Measurements from ENCODE around the gene ZNF497.

The ZNF497 gene

DNA sequence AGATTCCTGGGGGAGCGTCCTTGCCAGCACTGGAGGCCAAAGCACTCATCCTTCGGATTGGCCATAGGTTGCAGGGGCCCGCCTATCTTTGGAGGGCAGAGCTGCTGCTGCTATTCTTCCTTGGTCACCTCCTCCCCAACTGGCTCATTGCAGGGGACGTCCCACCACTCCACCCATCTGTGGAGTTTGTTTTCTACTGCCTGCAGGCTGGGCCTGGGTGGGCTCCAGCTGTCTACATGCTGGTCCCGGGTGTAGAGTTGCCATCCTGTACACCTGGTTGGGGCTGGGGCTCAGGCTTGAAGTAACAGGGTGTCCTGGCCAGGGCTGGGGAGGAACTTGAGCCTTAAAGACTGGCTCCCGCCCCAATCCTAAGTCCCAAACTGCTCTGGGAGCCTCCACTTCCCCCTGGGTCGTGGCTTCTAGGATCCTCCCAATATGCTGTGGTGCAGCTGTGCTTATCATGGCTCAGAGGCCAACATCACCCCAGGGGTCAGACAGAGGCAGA is 35.0 kb upstream of the ZNF497 start:
- Histone ChIP-seq H2AFZ (ENCODE audit: low read depth, low read length, severe bottlenecking) (no peak overlapping the region), H3K9ac (ENCODE audit: low read length) (no peak overlapping the region), H3K9me2 (replicated peaks; ENCODE audit: insufficient read depth, low read length) (no peaks in the 10 kb centered on the region), H4K20me1 (ENCODE audit: low read depth, low read length) (peaks cover 10% of the 10 kb centered on the region; the same call in 1 of the 2 replicates), H3F3A (ENCODE audit: insufficient read depth) (peaks cover 5% of the 10 kb centered on the region; the same call in 1 of the 2 replicates), H3K79me2 (ENCODE audit: insufficient read depth, low read length) (no peaks in the 10 kb centered on the region), H3K36me3 (ENCODE audit: low read length) (0 out of 2 replicates have a peak, but pooled peaks cover 5% of the 10 kb centered on the region), H3K4me2 (ENCODE audit: low read depth, low read length, poor library complexity, severe bottlenecking) (no peak overlapping the region), H3K27ac (ENCODE audit: low read depth, low read length) (no peak overlapping the region), H3K9me3 (ENCODE audit: insufficient read depth, low read length) (no peaks in the 10 kb centered on the region), H3K4me3 (ENCODE audit: insufficient read depth, low read length, poor library complexity, severe bottlenecking) (no peak overlapping the region), H3K27me3 (ENCODE audit: low read length) (no peaks in the 10 kb centered on the region)
- TF ChIP-seq, protein P1, sequence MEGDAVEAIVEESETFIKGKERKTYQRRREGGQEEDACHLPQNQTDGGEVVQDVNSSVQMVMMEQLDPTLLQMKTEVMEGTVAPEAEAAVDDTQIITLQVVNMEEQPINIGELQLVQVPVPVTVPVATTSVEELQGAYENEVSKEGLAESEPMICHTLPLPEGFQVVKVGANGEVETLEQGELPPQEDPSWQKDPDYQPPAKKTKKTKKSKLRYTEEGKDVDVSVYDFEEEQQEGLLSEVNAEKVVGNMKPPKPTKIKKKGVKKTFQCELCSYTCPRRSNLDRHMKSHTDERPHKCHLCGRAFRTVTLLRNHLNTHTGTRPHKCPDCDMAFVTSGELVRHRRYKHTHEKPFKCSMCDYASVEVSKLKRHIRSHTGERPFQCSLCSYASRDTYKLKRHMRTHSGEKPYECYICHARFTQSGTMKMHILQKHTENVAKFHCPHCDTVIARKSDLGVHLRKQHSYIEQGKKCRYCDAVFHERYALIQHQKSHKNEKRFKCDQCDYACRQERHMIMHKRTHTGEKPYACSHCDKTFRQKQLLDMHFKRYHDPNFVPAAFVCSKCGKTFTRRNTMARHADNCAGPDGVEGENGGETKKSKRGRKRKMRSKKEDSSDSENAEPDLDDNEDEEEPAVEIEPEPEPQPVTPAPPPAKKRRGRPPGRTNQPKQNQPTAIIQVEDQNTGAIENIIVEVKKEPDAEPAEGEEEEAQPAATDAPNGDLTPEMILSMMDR (IDR thresholded peaks at IDR 0.05; ENCODE audit: insufficient read depth, low read length, poor library complexity, severe bottlenecking) = no peak
- no peak for TF ChIP-seq EZH2phosphoT487 (conservative IDR thresholded peaks at IDR 0.05; ENCODE audit: low read length)

DNA sequence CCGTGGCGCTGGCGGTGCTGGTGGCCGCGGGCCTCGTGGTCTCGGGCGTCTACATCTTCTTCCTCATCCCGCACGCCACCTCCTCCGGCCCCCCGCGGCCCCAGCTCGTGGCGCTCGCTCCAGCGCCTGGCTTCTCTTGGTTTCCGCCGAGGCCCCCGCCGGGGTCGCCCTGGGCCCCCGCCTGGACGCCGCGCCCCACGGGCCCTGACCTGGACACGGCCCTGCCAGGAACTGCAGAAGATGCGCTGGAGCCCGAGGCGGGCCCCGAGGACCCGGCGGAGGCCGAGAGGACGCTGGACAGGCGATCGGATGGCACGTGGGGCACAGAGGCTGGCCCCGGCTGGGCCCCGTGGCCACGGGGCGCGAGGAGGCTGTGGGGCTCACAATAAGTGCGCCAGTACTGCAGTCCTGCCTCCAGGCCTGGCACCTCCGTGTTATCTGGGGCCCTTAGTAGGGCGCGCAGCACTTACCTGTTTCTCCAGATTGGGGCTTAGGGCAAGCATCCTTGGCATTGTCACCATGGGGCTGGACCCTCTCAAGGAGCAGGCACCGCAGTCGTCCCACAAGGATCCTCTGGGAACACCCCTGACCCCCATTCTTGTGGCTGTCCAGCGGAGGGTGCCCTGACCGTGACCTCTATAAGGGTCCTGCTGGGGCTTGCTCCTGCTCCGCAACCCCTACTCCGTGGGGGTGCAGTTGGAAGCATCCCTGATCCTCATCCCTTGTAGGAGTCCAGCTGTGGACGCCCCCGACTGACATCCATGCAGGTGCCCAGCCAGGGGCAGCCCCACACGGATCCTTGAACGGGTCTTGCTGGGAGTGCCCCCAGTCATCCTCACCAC is 34.4 kb upstream of the ZNF497 start:
- Histone ChIP-seq H3K36me3 (ENCODE audit: low read length) (0 out of 2 replicates have a peak, but pooled peaks cover 6% of the 10 kb centered on the region), H2AFZ (ENCODE audit: low read depth, low read length, severe bottlenecking) (no peak overlapping the region), H3F3A (ENCODE audit: insufficient read depth) (peaks cover 5% of the 10 kb centered on the region; the same call in 1 of the 2 replicates), H3K4me3 (ENCODE audit: insufficient read depth, low read length, poor library complexity, severe bottlenecking) (no peak overlapping the region), H3K79me2 (ENCODE audit: insufficient read depth, low read length) (no peaks in the 10 kb centered on the region; the same call in 1 of the 2 replicates), H3K9me3 (ENCODE audit: insufficient read depth, low read length) (no peaks in the 10 kb centered on the region), H3K9me2 (replicated peaks; ENCODE audit: insufficient read depth, low read length) (no peaks in the 10 kb centered on the region), H3K27ac (ENCODE audit: low read depth, low read length) (no peak overlapping the region), H3K9ac (ENCODE audit: low read length) (no peak overlapping the region), H3K4me2 (ENCODE audit: low read depth, low read length, poor library complexity, severe bottlenecking) (no peak overlapping the region), H4K20me1 (ENCODE audit: low read depth, low read length) (peaks cover 13% of the 10 kb centered on the region; the same call in 1 of the 2 replicates), H3K27me3 (ENCODE audit: low read length) (no peaks in the 10 kb centered on the region)
- no peak for TF ChIP-seq EZH2phosphoT487 (conservative IDR thresholded peaks at IDR 0.05; ENCODE audit: low read length)
- TF ChIP-seq, protein P1 (IDR thresholded peaks at IDR 0.05; ENCODE audit: insufficient read depth, low read length, poor library complexity, severe bottlenecking) = no peak

DNA sequence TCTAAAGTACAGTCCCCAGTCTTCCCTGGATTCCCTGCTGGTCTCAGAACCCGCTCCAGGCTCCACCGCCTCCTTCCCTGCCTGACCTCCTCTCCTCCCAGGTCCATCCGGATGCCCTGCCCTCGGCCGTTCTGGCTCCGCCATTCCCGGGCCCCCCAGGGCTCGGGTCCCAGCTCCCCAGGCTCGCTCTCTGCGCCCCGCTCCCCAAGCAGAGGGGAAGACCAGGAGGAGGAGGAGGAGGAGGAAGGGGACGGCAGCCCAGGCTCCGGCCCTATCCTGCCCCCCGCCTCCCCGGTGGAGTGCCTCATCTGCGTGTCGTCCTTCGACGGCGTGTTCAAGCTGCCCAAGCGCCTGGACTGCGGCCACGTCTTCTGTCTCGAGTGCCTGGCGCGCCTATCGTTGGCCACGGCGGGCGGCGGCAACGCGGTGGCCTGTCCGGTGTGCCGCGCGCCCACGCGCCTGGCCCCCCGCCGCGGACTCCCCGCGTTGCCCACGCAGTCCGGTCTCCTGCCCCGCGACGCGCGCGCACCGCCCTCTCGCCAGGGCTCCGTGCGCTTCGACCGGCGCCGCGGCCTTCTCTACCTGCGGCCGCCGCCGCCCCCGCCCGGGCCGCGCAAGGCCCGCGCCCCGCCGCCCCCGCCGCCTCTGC is 33.6 kb upstream of the ZNF497 start:
- Histone ChIP-seq H3K9ac (ENCODE audit: low read length) (no peak overlapping the region), H3K4me3 (ENCODE audit: insufficient read depth, low read length, poor library complexity, severe bottlenecking) (no peak overlapping the region), H3K27ac (ENCODE audit: low read depth, low read length) (no peak overlapping the region), H3K36me3 (ENCODE audit: low read length) (0 out of 2 replicates have a peak, but pooled peaks cover 6% of the 10 kb centered on the region), H3K27me3 (ENCODE audit: low read length) (no peaks in the 10 kb centered on the region), H4K20me1 (ENCODE audit: low read depth, low read length) (peaks cover 13% of the 10 kb centered on the region; the same call in 1 of the 2 replicates), H3K9me3 (ENCODE audit: insufficient read depth, low read length) (no peaks in the 10 kb centered on the region), H2AFZ (ENCODE audit: low read depth, low read length, severe bottlenecking) (no peak overlapping the region), H3K9me2 (replicated peaks; ENCODE audit: insufficient read depth, low read length) (no peaks in the 10 kb centered on the region), H3F3A (ENCODE audit: insufficient read depth) (peaks cover 5% of the 10 kb centered on the region; the same call in 1 of the 2 replicates), H3K79me2 (ENCODE audit: insufficient read depth, low read length) (peaks cover 6% of the 10 kb centered on the region), H3K4me2 (ENCODE audit: low read depth, low read length, poor library complexity, severe bottlenecking) (no peak overlapping the region)
- TF ChIP-seq EZH2phosphoT487 (conservative IDR thresholded peaks at IDR 0.05; ENCODE audit: low read length) = no peak
- TF ChIP-seq, protein P1 (IDR thresholded peaks at IDR 0.05; ENCODE audit: insufficient read depth, low read length, poor library complexity, severe bottlenecking) = no peak

All from SU-DHL-6 (cell line).